ENCODE results near the gene SERGEF.

Gene SERGEF

GRCh38 chr11:17782145-17782544, 230.7 kb downstream of the SERGEF start:
- DNase-seq (ENCODE audit: low spot score), result no peak

DNA sequence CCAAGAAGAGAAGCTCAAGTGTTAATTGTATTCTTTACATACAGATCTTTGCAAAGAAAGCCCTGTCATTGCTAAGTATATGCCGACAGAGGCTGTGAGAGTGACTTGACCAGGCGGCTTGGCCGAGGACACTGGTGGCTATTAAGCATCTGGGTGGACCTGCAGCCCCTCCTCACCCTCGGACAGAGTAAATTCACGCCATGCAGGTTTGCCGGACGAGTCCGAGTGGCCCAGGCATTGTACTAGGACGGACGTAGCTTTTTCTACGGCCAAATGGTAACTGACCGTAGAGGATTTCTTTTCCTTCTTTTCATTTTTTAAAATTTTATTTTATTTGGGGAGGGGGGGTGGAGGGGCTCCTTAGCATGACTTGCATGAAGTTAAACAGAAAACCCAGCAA, 231.2 kb downstream of the SERGEF start:
- DNase-seq (ENCODE audit: low spot score), result no peak

DNA sequence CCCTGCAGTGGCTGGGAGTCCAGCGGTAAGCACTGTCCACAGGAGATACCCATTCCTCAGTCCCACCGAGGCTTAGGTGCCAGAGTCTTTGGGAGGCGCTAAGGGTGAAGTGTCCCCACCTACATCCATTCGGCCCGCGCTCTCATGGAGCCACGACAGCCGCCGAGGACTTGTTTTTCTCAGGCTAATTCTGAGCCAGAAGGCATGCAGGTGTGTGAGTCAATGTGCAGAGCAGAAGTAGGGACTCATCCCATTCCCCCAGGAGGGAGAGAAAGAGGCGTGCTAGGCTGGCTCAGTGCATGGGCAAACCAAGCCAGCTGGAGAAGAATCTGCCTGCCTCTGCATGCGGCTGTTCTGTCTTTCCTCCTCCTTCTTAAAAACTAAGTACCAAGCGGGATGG, 231.6 kb downstream of the SERGEF start:
- no peak for DNase-seq (ENCODE audit: low spot score)

DNA sequence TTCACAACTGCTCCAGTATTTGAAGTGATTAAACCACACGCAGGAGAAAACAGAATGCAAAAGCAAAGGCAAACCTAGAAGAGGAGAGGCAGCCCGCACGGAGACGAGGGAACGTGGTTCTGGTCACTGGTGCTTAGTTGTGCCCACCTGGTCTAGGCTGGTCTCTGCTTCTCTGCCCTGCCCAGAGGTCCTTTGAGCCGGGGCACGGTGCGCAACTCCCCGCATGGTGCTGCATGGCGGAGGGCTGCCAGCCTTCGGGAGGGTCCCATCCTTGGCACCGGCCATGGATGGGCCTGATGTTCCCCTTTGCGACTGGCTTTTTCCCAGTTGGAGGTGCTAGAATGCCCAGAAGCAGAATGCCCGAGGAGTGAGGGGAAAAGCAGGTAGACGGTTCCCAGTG, 232.2 kb downstream of the SERGEF start:
- no peak for DNase-seq (ENCODE audit: low spot score)

DNA sequence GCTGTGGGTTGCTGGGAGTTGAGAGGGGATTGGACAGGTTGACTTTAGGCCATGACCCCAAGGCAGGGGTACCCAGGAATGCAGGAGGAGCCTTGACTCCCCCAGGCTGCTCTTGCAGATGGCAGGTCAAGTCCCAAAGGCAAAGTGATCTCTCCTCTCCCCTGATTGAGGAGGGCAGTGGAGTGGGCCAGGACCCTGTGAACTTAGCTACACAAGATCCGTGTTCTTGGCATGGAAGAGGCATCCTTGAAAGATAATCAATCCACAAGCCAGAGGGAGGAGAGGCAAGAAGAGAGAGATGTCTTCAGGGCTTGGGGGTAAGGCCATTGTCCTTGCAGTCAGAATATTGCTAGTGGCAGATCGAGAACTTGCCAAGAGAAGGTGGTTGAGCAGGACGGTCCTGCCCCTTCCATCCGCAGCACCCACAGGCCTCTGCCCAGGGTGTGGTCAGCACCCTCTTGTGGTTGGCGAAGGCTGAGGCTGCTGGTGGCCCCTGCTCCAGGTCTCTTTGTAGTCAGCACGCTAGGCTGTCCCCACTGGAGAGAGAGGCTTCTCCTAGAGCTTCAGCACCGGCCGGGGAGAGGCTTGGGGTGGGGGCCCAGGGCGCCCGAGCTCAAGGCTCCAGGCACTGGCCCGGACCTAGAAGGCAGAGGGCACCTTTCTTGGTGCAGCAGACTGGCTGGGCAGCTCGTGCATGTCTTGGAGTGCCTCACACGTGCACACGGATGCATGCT, 232.8 kb downstream of the SERGEF start:
- no peak for DNase-seq (ENCODE audit: low spot score)

- no peak for DNase-seq (ENCODE audit: low spot score)
Observed at GRCh38 chr11:17778956-17779860, 233.6 kb downstream of the SERGEF start.

- DNase-seq (ENCODE audit: low spot score), result no peak
Observed at GRCh38 chr11:17778352-17778751, 234.5 kb downstream of the SERGEF start.

DNA sequence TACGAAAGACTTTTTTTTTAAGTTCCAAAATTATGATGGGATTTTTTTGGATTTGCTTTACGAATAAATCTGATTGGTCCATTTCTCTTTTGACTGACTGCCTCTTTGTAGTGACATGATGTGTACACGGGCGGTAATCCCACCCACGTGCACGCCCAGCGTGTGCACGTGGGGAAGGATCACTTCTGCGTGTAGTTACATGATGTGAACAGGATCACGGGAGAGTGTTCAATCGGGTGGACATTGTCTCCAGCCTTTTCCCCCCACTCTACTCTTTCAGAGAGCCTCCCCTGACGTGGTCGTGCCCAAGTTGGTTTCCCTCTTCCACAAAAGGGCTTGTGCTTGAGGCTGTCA, 235.1 kb downstream of the SERGEF start:
- DNase-seq (ENCODE audit: low spot score), result no peak

DNA sequence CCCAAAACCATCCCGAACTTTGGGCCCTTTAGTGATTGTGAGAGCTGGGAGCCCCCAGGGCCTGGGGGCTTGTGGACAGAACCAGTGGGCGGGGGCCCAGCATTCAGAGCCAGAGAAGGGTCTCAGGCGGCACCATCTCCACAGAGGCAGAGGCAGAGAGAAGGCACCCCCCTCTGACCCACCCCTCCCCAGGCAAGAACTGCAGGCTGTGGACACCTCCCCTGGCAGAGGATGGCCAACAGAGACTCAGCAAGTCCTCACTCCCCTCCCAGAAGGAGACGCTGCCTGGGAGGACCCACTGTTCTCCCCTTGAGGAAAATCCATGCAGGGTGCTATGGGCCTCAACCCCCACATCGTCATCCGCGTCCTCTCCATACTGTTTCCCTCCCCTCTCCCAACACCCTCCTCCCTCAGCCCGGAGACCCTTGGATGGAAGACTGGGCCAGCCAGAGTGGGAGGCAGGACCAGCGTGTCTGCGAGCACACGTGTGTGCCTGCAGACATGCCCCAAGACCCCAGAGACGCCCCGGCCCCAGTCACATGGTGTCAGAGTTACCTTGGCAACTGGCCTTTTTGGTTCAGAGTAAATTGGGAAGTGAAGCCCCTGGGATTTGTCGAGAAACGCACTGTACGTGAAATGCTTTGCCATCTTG, 235.6 kb downstream of the SERGEF start:
- DNase-seq (ENCODE audit: low spot score), result no peak

DNA sequence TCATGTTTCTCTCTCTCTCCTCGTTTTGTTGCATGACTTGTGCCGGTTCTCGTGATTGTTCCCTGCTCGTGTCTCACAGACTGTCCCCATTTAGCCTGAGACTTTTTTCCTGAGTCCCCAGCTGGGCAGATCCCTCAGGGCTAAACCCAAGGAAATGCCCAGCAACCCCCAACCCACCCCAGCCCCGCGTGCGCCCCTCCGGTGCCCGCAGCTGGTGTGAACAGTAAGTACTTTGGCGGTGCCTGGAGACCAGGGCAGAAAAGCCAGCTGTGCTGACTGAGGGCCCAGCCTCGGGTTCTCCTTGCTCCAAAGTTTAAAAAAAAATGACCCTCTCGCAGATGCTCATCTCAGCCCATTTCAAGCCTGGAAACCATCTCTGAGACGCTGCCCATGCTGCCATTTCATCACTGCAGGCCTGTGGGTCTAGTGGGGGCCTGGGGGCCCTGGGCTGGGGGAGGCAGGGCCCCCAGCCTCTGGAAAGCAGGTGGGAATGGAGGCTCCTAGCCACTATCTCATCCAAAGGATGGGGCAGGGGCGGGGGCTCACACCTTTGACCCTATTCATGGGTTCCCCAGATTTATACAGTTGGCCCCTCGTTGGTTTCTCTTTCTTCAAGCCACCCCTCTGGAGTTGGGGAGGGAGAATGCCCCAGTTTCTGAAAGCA, 236.5 kb downstream of the SERGEF start:
- DNase-seq (ENCODE audit: low spot score), result no peak

GRCh38 chr11:17775507-17776211, 237.2 kb downstream of the SERGEF start:
- DNase-seq (ENCODE audit: low spot score), result no peak

DNA sequence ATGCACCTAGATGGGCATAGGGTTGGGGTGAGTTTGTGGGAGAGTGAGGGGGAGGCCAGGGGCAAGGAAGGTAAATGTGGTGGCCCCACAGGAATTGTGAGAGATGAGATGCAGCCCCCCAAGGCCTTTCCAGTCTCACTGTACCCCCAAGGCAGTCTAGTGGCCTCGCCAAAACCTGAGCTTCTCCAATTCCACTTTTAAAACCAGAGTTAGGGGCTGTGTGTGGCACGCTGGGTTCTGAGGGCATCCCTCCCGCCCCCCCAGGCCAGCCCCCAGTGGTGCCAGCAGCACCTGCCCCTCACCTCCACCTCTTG, 237.9 kb downstream of the SERGEF start:
- DNase-seq (ENCODE audit: low spot score), result no peak

- DNase-seq (ENCODE audit: low spot score), result no peak
Observed at GRCh38 chr11:17774232-17775034, 238.4 kb downstream of the SERGEF start.

GRCh38 chr11:17773674-17774073, 239.2 kb downstream of the SERGEF start:
- no peak for DNase-seq (ENCODE audit: low spot score)

DNA sequence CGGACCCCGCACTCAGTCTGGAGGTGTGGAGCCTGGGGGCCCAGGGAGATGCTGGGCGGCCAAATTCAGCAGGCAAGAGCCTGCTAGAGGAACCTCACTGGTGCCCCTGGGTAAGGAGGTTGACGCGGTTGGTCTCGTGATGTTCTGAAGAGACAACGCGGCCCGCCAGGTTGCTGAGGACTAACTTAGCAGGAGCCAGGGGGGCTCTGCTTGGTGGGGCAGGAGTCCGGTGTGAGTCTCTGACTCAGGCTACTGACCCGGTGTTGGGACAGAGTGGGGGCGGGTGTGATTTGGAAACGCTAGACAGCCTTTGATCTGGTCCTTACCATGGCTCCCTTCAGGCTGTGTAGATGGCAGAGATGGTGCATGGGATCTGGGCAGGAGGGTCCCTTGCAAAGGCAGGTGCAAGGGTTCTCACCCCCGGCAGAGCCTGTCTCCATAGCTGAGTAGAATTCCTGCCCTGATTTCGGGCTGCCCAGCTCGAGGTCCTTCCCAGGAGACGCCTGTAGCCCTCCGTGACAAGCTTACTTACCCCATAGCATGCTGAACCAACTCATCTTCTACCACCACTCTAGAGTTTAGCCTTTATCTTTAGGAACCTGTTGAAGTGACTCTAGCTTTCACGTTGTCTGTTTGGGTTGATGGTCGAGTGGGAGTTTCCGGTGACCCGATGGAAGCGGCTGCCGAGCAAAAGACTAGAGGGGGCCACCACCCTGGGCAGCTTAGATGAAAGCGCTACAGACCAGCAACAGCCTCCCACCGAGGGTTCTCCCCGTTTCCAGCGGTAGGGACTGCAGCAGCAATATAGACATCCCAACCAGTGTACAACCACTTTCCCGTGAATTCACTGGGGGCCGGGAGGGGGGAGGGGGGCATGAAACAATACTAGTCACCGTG, 239.9 kb downstream of the SERGEF start:
- no peak for DNase-seq (ENCODE audit: low spot score)

DNA sequence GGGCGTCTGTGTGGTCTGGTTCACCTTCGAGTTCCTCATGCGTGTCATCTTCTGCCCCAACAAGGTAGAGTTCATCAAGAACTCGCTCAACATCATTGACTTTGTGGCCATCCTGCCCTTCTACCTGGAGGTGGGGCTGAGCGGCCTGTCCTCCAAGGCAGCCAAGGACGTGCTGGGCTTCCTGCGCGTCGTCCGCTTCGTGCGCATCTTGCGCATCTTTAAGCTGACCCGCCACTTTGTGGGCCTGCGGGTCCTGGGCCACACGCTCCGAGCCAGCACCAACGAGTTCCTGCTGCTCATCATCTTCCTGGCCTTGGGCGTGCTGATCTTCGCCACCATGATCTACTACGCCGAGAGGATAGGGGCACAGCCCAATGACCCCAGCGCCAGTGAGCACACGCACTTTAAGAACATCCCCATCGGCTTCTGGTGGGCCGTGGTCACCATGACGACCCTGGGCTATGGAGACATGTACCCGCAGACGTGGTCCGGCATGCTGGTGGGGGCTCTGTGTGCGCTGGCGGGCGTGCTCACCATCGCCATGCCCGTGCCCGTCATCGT, 240.9 kb downstream of the SERGEF start:
- DNase-seq (ENCODE audit: low spot score), result no peak

DNA sequence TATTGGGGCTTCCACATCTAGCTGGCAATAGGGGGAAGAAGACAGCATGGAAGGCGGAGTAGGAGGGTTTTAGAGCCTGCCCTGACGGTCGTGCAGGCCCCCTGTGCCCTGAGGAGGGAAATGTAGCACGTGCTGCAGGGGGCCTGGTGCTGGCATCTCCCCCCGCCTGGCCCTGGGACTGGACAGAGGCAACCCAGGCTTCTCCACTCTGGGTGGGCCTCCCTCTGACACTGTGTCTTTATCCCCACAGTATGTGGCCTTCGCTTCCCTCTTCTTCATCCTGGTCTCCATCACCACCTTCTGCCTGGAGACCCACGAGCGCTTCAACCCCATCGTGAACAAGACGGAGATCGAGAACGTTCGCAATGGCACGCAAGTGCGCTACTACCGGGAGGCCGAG, 241.4 kb downstream of the SERGEF start:
- no peak for DNase-seq (ENCODE audit: low spot score)

DNA sequence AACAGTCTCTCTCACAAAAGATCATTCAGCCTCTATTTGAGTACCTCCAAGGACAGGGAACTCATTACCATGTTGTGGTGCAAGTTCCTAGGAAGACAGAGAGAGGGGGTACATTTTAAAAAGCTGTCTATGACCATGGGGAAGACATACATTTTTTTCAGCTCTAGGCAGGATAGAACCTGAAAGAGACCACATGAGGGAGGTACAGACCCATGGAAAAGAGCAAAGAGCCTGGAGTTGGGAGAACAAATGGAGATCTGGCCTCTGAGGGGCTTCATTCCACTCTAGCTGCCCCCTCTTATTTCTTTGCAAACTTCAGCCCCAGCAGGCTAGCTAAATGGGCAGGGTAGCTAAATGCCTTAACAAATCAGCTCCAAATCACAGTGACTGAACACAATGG, 241.9 kb downstream of the SERGEF start:
- no peak for DNase-seq (ENCODE audit: low spot score)

- DNase-seq (ENCODE audit: low spot score), result no peak
Observed at GRCh38 chr11:17770048-17770652, 242.7 kb downstream of the SERGEF start.
